Left colon (tissue), 2 donors: Measurements from ENCODE around the gene PRKX. TPM values are rescaled to one million over a fixed set of nuclear protein-coding genes. Genes with fewer than 3 reads are reported as not detected.
A peak's percentile ranks its signal among the peaks of the same experiment; 100 is the strongest.
"Not testable (repeated sequence)": the region's sequence is repeated elsewhere in the genome, so short reads cannot be mapped to it uniquely, and the experiment has no call there.

Experiments used
- ATAC-seq: fragments of 200-7000 bp; cut with Tn5 transposase; one replicate; pipeline ENCODE4 v1.9.1; 2020; ENCODE audit warnings: mild to moderate bottlenecking, moderate library complexity
- DNase-seq, 2 donors: peaks; one replicate each; pipeline ENCODE4 v3.0.0-alpha.2; 2020
- intact Hi-C, 2 donors: fragments of 100-400 bp; cut with DNase I in 1 of 2; cut with micrococcal nuclease in 1 of 2; formaldehyde crosslinking; loops; one replicate each; pipeline versions ENCODE4 v1.11.2 to v1.14.0; 2022; cut with DNase I, micrococcal nuclease
- total RNA-seq, 2 donors: library from RNA; stranded (reverse); fragmentation: NEBNext Ultra II Directional; extraction: Animal tissue kit (Norgen Biotek cat#: 25700); gene quantifications; one replicate each; pipeline ENCODE4 v1.2.1, GENCODE V29; 2021
- donor health status: DM: no; HTN: no; CAD: no.
- donor health status: DM: yes; HTN: yes; CAD: no.

PRKX gene
- total RNA-seq, 2 donors from 2014 or later, result 26.8 to 29.3 TPM

GRCh38 chrX:3598709-3599108 is 114.7 kb downstream of the PRKX start:
- ATAC-seq (no peak), DNase-seq (no peak)
- intact Hi-C loops, result no loop called here

- no peak for DNase-seq
- intact Hi-C loops, result no loop called here
- no peak for ATAC-seq
These were observed 115.3 kb downstream of the PRKX start for GRCh38 chrX:3598046-3598605.

- intact Hi-C loops, result no loop called here
- no peak for ATAC-seq
These were observed 121.3 kb downstream of the PRKX start for GRCh38 chrX:3592184-3592583.

GRCh38 chrX:3589474-3589873 is 124.0 kb downstream of the PRKX start:
- intact Hi-C loops, result no loop called here
- DNase-seq (no peak), ATAC-seq (no peak)

More at GRCh38 chrX:3592184-3592583, 121.3 kb downstream of the PRKX start:
- DNase-seq, result no peak

- intact Hi-C loops, result no loop called here
- ATAC-seq, result no peak
- DNase-seq, result no peak
These were observed 127.7 kb downstream of the PRKX start for GRCh38 chrX:3585719-3586118.

GRCh38 chrX:3584415-3584996 is 128.9 kb downstream of the PRKX start:
- intact Hi-C loops, result no loop called here
- no peak for DNase-seq
- no peak for ATAC-seq

GRCh38 chrX:3582451-3582850 is 131.0 kb downstream of the PRKX start:
- no peak for DNase-seq
- ATAC-seq, result no peak
- intact Hi-C loops, result no loop called here

- DNase-seq (no peak), ATAC-seq (no peak)
- intact Hi-C loops, result no loop called here
These were observed 131.8 kb downstream of the PRKX start for GRCh38 chrX:3581609-3582108.

GRCh38 chrX:3577551-3577950 is 135.9 kb downstream of the PRKX start:
- intact Hi-C loops, result no loop called here
- DNase-seq, result no peak
- no peak for ATAC-seq

GRCh38 chrX:3576886-3577501 is 136.5 kb downstream of the PRKX start:
- ATAC-seq (no peak), DNase-seq (peak in 1 of 2 donors; percentile 5)
- intact Hi-C loops, result no loop called here

GRCh38 chrX:3567686-3568085 is 145.8 kb downstream of the PRKX start:
- ATAC-seq (no peak), DNase-seq (no peak)
- intact Hi-C loops, result no loop called here

- ATAC-seq (no peak), DNase-seq (no peak)
- intact Hi-C loops, result no loop called here
These were observed 150.0 kb downstream of the PRKX start for GRCh38 chrX:3563451-3563850.

- DNase-seq, intact Hi-C loops, ATAC-seq: not testable (repeated sequence)
These were observed 153.4 kb downstream of the PRKX start for GRCh38 chrX:3560010-3560409.
